Smooth muscle cell (in vitro differentiated cells): ENCODE results near the gene SAMD5. TPM values are rescaled to one million over a fixed set of nuclear protein-coding genes. Genes with fewer than 3 reads are reported as not detected.

Experiments
- DNase-seq: peaks from one replicate; lab custom pipeline; 2025; ENCODE audit not compliant: unreplicated experiment; lab: John Stamatoyannopoulos, UW
- H2AFZ ChIP-seq: fragments of 200-600 bp; sonication (generic); 2 replicates; pipeline ENCODE4 v1.6.0; 2016; ENCODE audit warnings: antibody characterized with exemption, low read depth, mild to moderate bottlenecking
- H3F3A ChIP-seq: fragments of 200-600 bp; sonication (generic); 2 replicates; pipeline ENCODE4 v1.6.0; 2017; ENCODE audit warnings: antibody characterized with exemption, low read depth
- H3K27ac ChIP-seq: fragments of 200-600 bp; sonication (generic); 2 replicates; pipeline ENCODE4 v1.5.1; 2016; ENCODE audit warnings: low read depth, mild to moderate bottlenecking
- H3K27me3 ChIP-seq: fragments of 200-600 bp; sonication (generic); 2 replicates; pipeline ENCODE4 v1.6.1; 2016; ENCODE audit warnings: low read depth, mild to moderate bottlenecking
- H3K36me3 ChIP-seq: fragments of 200-600 bp; sonication (generic); 2 replicates; pipeline ENCODE4 v1.5.1; 2016; ENCODE audit warnings: low read depth
- H3K4me1 ChIP-seq: fragments of 200-600 bp; sonication (generic); 2 replicates; pipeline ENCODE4 v1.5.1; 2016; ENCODE audit warnings: low read depth
- H3K4me2 ChIP-seq: fragments of 200-600 bp; sonication (generic); 2 replicates; pipeline ENCODE4 v1.6.0; 2016; ENCODE audit warnings: mild to moderate bottlenecking
- H3K4me3 ChIP-seq: fragments of 200-600 bp; sonication (generic); 2 replicates; pipeline ENCODE4 v1.5.1; 2016; ENCODE audit warnings: mild to moderate bottlenecking
- H3K79me2 ChIP-seq: fragments of 200-600 bp; sonication (generic); 2 replicates; pipeline ENCODE4 v1.6.0; 2016; ENCODE audit warnings: low read depth, mild to moderate bottlenecking
- H3K9ac ChIP-seq: fragments of 200-600 bp; sonication (generic); 2 replicates; pipeline ENCODE4 v1.6.0; 2016; ENCODE audit warnings: low read depth
- H3K9me3 ChIP-seq: fragments of 200-600 bp; sonication (generic); replicated peaks from 2 replicates; pipeline ENCODE4 v1.5.1; 2016; ENCODE audit warnings: low read depth
- H4K20me1 ChIP-seq: fragments of 200-600 bp; sonication (generic); 2 replicates; pipeline ENCODE4 v1.6.0; 2016; ENCODE audit warnings: low read depth
- WGBS: methylation state at CpG from one replicate; pipeline ENCODE4 v1.1.7; 2016; ENCODE audit warnings: low lambda C conversion rate; 5-methylcytosine and 5-hydroxymethylcytosine counted together
- polyA plus RNA-seq: library from polyadenylated mRNA; unstranded; fragments of >200 nt; fragmentation: Nextera tagmentation; extraction: Ambion mirVana; gene quantifications from 2 replicates; pipeline ENCODE4 v1.2.1, GENCODE V29; 2016
- total RNA-seq: library from RNA; depleted of rRNA; stranded (reverse); fragments of >200 nt; gene quantifications from 2 replicates; pipeline ENCODE4 v1.2.3, GENCODE V29; 2014
- TF ChIP-seq, protein P1 (sequence below): fragments of 200-600 bp; sonication (generic); IDR thresholded peaks from 2 replicates; pipeline ENCODE4 v1.5.1; 2017; ENCODE audit warnings: borderline replicate concordance, mild to moderate bottlenecking, antibody characterized with exemption; ENCODE audit not compliant: insufficient read depth, poor library complexity, severe bottlenecking

The SAMD5 gene
- total and polyA plus RNA-seq, 2 experiments from 2014 or later: 2.9 to 10.3 TPM

DNA sequence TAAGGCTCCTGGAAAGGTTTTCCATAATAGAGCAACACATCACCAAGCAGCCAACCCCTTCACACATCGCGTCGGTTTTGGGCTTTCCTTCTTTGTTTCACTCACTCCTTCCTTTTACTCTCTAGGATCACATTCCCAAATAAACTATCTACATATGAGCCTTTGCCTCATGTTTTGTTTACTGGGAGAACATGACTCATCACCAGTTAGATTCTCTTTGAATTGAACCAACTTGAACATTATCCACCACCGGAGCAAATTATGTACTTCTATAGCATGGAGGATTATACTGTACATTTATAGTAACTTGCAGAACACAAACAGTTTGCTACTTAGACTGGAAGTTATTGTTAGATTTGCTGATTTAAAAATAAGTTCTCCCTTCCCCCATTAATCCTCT, 41.0 kb downstream of the SAMD5 start:
- Histone ChIP-seq H3K9me3 (no peaks in the 10 kb centered on the region), H4K20me1 (no peaks in the 10 kb centered on the region), H3K9ac (no peak overlapping the region), H3K4me3 (no peak overlapping the region), H3K4me1 (no peaks in the 10 kb centered on the region), H3F3A (peaks cover 4% of the 10 kb centered on the region), H3K36me3 (no peaks in the 10 kb centered on the region), H3K27me3 (no peaks in the 10 kb centered on the region), H3K4me2 (peak overlapping the region; percentile 24), H3K27ac (peak overlapping the region; percentile 22), H3K79me2 (peaks cover 13% of the 10 kb centered on the region), H2AFZ (peak overlapping the region; percentile 57)
- WGBS: 39% methylated on average over 4 of the region's 4 CpGs
- TF ChIP-seq, protein P1, sequence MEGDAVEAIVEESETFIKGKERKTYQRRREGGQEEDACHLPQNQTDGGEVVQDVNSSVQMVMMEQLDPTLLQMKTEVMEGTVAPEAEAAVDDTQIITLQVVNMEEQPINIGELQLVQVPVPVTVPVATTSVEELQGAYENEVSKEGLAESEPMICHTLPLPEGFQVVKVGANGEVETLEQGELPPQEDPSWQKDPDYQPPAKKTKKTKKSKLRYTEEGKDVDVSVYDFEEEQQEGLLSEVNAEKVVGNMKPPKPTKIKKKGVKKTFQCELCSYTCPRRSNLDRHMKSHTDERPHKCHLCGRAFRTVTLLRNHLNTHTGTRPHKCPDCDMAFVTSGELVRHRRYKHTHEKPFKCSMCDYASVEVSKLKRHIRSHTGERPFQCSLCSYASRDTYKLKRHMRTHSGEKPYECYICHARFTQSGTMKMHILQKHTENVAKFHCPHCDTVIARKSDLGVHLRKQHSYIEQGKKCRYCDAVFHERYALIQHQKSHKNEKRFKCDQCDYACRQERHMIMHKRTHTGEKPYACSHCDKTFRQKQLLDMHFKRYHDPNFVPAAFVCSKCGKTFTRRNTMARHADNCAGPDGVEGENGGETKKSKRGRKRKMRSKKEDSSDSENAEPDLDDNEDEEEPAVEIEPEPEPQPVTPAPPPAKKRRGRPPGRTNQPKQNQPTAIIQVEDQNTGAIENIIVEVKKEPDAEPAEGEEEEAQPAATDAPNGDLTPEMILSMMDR: no peak
- no peak for DNase-seq

DNA sequence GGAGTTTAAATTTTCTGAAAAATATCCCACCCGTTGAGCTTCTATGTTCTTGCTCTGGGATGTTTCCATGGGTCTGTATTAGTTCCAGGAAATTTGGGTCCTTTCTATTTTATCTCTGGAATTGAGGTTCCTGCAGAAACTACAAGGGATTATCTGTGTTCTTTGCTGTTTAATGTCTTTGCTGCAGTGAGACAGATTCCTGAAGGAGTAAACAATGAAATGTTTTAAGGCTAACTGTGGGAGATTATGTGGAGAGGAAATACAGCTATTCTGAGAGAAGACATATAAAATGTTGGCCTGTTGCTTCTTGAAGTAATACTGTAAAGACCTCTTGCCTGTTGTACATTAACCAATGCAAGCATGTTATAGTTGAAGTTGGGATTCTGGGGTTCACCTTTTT, 43.5 kb downstream of the SAMD5 start:
- H3K27me3 ChIP-seq: no peaks in the 10 kb centered on the region
- DNase-seq: no peak
- H3K79me2 ChIP-seq: peaks cover 13% of the 10 kb centered on the region
- WGBS: 14% methylated on average over 1 of the region's 1 CpG
- no peak overlapping the region for H3K4me3 ChIP-seq
- no peaks in the 10 kb centered on the region for H4K20me1 ChIP-seq
- peaks cover 4% of the 10 kb centered on the region for H3F3A ChIP-seq
- H3K9me3 ChIP-seq: no peaks in the 10 kb centered on the region
- no peaks in the 10 kb centered on the region for H3K36me3 ChIP-seq
- H2AFZ ChIP-seq: no peak overlapping the region
- no peaks in the 10 kb centered on the region for H3K4me1 ChIP-seq
- TF ChIP-seq, protein P1: no peak
- peak overlapping the region; percentile 44 for H3K27ac ChIP-seq
- peak overlapping the region; percentile 10 for H3K4me2 ChIP-seq
- H3K9ac ChIP-seq: no peak overlapping the region

DNA sequence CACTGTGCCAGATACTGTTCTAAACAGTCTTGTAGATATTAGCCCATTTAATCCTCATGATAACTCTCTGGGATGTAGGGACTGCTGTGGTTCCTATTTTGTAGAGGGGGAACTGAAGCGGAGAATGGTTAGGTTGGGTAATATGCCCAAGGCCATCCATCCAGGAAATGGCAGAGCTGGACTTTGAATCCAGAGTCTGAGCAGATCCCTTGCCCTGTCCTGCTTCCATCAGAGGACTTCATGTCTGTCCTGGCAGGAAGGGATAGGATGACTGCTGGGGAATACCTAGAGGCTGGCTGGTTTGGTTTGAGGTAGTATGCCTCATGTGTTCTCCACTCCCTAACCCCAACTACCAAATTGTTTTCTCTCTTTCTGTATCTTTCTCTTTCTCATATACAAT, 44.6 kb downstream of the SAMD5 start:
- TF ChIP-seq, protein P1: no peak
- H3K4me2 ChIP-seq: peak overlapping the region; percentile 10
- WGBS: 55% methylated on average over 1 of the region's 1 CpG
- H3K9ac ChIP-seq: no peak overlapping the region
- H3K36me3 ChIP-seq: no peaks in the 10 kb centered on the region
- no peaks in the 10 kb centered on the region for H3K27me3 ChIP-seq
- H3K9me3 ChIP-seq: no peaks in the 10 kb centered on the region
- no peak for DNase-seq
- H3F3A ChIP-seq: peaks cover 4% of the 10 kb centered on the region
- no peaks in the 10 kb centered on the region for H3K4me1 ChIP-seq
- H4K20me1 ChIP-seq: no peaks in the 10 kb centered on the region
- no peak overlapping the region for H3K4me3 ChIP-seq
- H3K79me2 ChIP-seq: peaks cover 16% of the 10 kb centered on the region
- peak overlapping the region; percentile 44 for H3K27ac ChIP-seq
- no peak overlapping the region for H2AFZ ChIP-seq

DNA sequence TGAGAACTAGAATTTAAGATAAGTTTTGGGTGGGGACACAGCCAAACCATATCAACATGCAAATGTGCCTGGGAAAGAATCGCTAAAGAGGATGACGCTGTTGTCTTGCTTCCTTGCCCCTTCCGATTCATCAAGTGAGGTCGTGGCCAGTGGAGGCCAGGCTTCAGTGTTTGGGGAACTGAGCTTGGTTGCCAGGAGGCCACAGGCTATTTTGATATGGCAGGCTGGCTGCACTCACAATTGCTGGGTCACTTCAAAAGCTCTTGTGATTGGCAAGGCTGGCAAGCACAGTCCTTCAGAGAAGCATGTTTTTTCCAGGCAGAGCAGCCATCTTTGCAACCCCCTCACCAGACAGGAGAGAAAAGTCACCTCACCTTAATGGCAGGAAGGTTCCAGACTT, 45.8 kb downstream of the SAMD5 start:
- DNase-seq: no peak
- Histone ChIP-seq H3K9me3 (no peaks in the 10 kb centered on the region), H3K36me3 (no peaks in the 10 kb centered on the region), H3K4me1 (no peaks in the 10 kb centered on the region), H3K4me2 (no peak overlapping the region), H3K27ac (no peak overlapping the region), H3K9ac (no peak overlapping the region), H3K4me3 (no peak overlapping the region), H3K27me3 (no peaks in the 10 kb centered on the region), H3F3A (peaks cover 4% of the 10 kb centered on the region), H4K20me1 (no peaks in the 10 kb centered on the region), H3K79me2 (peaks cover 16% of the 10 kb centered on the region), H2AFZ (no peak overlapping the region)
- TF ChIP-seq, protein P1: no peak
- WGBS: 98% methylated on average over 4 of the region's 4 CpGs
